HCT116 (cell line): Measurements from ENCODE around the gene EEA1. TPM values are rescaled to one million over a fixed set of nuclear protein-coding genes. Genes with fewer than 3 reads are reported as not detected.

Source experiments
- ATAC-seq: fragments of 200-7000 bp; cut with Tn5 transposase; 2 replicates; pipeline ENCODE4 v1.9.1; 2020; ENCODE audit warnings: mild to moderate bottlenecking, moderate library complexity
- BruUV-seq: library from RNA; stranded (reverse); fragments of 400-500 nt; replicated peaks from 2 replicates; lab custom pipeline; 2021; lab: Mats Ljungman, UMichigan
- CTCF ChIA-PET: fragments of 300-600 bp; sonication (Branson Sonifier 250); formaldehyde crosslinking; loops from one replicate; lab custom pipeline; 2021; ENCODE audit warnings: antibody characterized with exemption; lab: Charles Lee
- POLR2A ChIA-PET: fragments of 300-600, 350-600 bp; sonication (Branson Sonifier 250); formaldehyde crosslinking; loops from one replicate; lab custom pipeline; 2021; ENCODE audit warnings: antibody characterized with exemption; lab: Charles Lee
- RAD21 ChIA-PET, 2 experiments: fragments of 300-600 bp; sonication (Branson Sonifier 250); formaldehyde crosslinking; loops; one replicate each; lab custom pipeline; 2023; ENCODE audit warnings: low total read pairs in 2 of 2; ENCODE audit not compliant: uncharacterized antibody in 2 of 2, unreplicated experiment in 2 of 2, low non-redundant PET in 1 of 2; lab: Charles Lee
- DNase-seq: peaks from one replicate; pipeline ENCODE4 v3.0.0-alpha.2; 2010; ENCODE audit warnings: low read depth, low spot score
- H2AFZ ChIP-seq: fragments of 200-600 bp; shearing (Covaris generic), sonication (generic); 2 replicates; pipeline ENCODE4 v1.6.1; 2017; ENCODE audit warnings: low read depth, mixed run types, mixed read lengths, antibody characterized with exemption, low read length; ENCODE audit not compliant: poor library complexity, severe bottlenecking
- H3K27ac ChIP-seq: 2 replicates; pipeline ENCODE4 v1.5.1; 2012; ENCODE audit warnings: low read depth, low read length
- H3K27me3 ChIP-seq: fragments of 200-600 bp; sonication (generic); 2 replicates; pipeline ENCODE4 v1.6.1; 2016; ENCODE audit warnings: mixed run types, low read length, mixed read lengths; ENCODE audit not compliant: insufficient read depth
- H3K36me3 ChIP-seq, 2 experiments: fragments of 200-500 bp in 1 of 2; fragments of 200-600 bp in 1 of 2; sonication (Bioruptor generic) in 1 of 2; sonication (generic) in 1 of 2; 2 replicates each; pipeline versions ENCODE4 v1.5.1 to v1.6.1; 2014 to 2016; ENCODE audit warnings: low read length in 2 of 2, inconsistent platforms in 1 of 2, mixed read lengths in 1 of 2, mixed run types in 1 of 2; ENCODE audit not compliant: insufficient read depth in 2 of 2, control insufficient read depth in 1 of 2
- H3K4me1 ChIP-seq, 2 experiments: fragments of 200-600 bp in 1 of 2; sonication (generic) in 1 of 2; 2 replicates each; pipeline versions ENCODE4 v1.5.1 to v1.6.1; 2012 to 2017; ENCODE audit warnings: low read length in 2 of 2, inconsistent platforms in 1 of 2, mild to moderate bottlenecking in 1 of 2, mixed read lengths in 1 of 2, mixed run types in 1 of 2, moderate library complexity in 1 of 2; ENCODE audit not compliant: insufficient read depth in 2 of 2, control insufficient read depth in 1 of 2
- H3K4me2 ChIP-seq: fragments of 200-600 bp; sonication (generic); 2 replicates; pipeline ENCODE4 v1.6.1; 2017; ENCODE audit warnings: mixed run types, low read length, mixed read lengths
- H3K4me3 ChIP-seq, 2 experiments: fragments of 200-600 bp in 1 of 2; sonication (generic) in 1 of 2; replicated peaks in 1 of 2; 2 replicates each; pipeline ENCODE4 v1.5.1; 2011 to 2016; ENCODE audit warnings: low read length in 2 of 2, control low read depth in 1 of 2, low read depth in 1 of 2, mild to moderate bottlenecking in 1 of 2, mixed read lengths in 1 of 2, mixed run types in 1 of 2
- H3K79me2 ChIP-seq: fragments of 200-600 bp; sonication (generic); 2 replicates; pipeline ENCODE4 v1.6.1; 2017; ENCODE audit warnings: mild to moderate bottlenecking, mixed run types, low read length, moderate library complexity, mixed read lengths; ENCODE audit not compliant: insufficient read depth
- H3K9ac ChIP-seq: fragments of 200-600 bp; sonication (generic); 2 replicates; pipeline ENCODE4 v1.6.1; 2016; ENCODE audit warnings: low read length, mixed read lengths
- H3K9me2 ChIP-seq: fragments of 200-600 bp; sonication (generic), shearing (Covaris generic); 2 replicates; pipeline ENCODE4 v1.6.1; 2017; ENCODE audit warnings: mixed run types, mild to moderate bottlenecking, moderate library complexity; ENCODE audit not compliant: insufficient read depth
- H3K9me3 ChIP-seq, 2 experiments: fragments of 200-500 bp in 1 of 2; fragments of 200-600 bp in 1 of 2; sonication (Bioruptor generic) in 1 of 2; sonication (generic) in 1 of 2; 2 replicates each; pipeline ENCODE4 v1.6.1; 2014 to 2017; ENCODE audit warnings: low read length in 2 of 2, mixed read lengths in 2 of 2, inconsistent platforms in 1 of 2, low read depth in 1 of 2, mild to moderate bottlenecking in 1 of 2, mixed run types in 1 of 2, moderate library complexity in 1 of 2; ENCODE audit not compliant: control insufficient read depth in 1 of 2, insufficient read depth in 1 of 2
- H4K20me1 ChIP-seq: fragments of 200-600 bp; sonication (generic), shearing (Covaris generic); 2 replicates; pipeline ENCODE4 v1.6.1; 2017; ENCODE audit warnings: mixed run types, mild to moderate bottlenecking, moderate library complexity; ENCODE audit not compliant: insufficient read depth
- CBX3 ChIP-seq: IDR thresholded peaks from 2 replicates; pipeline ENCODE4 v1.6.1; 2012; ENCODE audit warnings: low read depth
- ELF1 ChIP-seq: IDR thresholded peaks from 2 replicates; pipeline ENCODE4 v1.6.1; 2012; ENCODE audit warnings: low read depth, borderline replicate concordance
- EZH2phosphoT487 ChIP-seq: fragments of 200-600 bp; IDR thresholded peaks from 2 replicates; pipeline ENCODE4 v1.6.1; 2018; ENCODE audit warnings: antibody characterized with exemption, borderline replicate concordance
- FOSL1 ChIP-seq: IDR thresholded peaks from 2 replicates; pipeline ENCODE4 v1.6.1; 2012; ENCODE audit warnings: low read depth
- REST ChIP-seq: IDR thresholded peaks from 2 replicates; pipeline ENCODE4 v1.6.1; 2012; ENCODE audit warnings: low read depth
- SIN3A ChIP-seq: IDR thresholded peaks from 2 replicates; pipeline ENCODE4 v1.6.1; 2012; ENCODE audit warnings: low read depth
- YY1 ChIP-seq: IDR thresholded peaks from 2 replicates; pipeline ENCODE4 v1.6.1; 2011; ENCODE audit warnings: low read length, low read depth, moderate library complexity, mild to moderate bottlenecking; ENCODE audit not compliant: insufficient replicate concordance; ENCODE audit errors: extremely low read depth
- ZBTB33 ChIP-seq: IDR thresholded peaks from 2 replicates; pipeline ENCODE4 v1.6.1; 2011; ENCODE audit warnings: mild to moderate bottlenecking, low read length, moderate library complexity; ENCODE audit not compliant: insufficient replicate concordance; ENCODE audit errors: extremely low read depth
- ZNF274 ChIP-seq: fragments of 200-500 bp; sonication (Bioruptor generic); IDR thresholded peaks from 2 replicates; pipeline ENCODE4 v1.6.1; 2014; ENCODE audit warnings: mild to moderate bottlenecking, low read depth, low read length, inconsistent platforms
- intact Hi-C: fragments of 100-400 bp; cut with micrococcal nuclease; formaldehyde crosslinking; loops from 2 replicates; pipeline ENCODE4 v1.10.0; 2022
- total RNA-seq: library from RNA; stranded (reverse); gene quantifications from one replicate; pipeline ENCODE4 v1.2.1, GENCODE V29; 2021; ENCODE audit not compliant: unreplicated experiment

Gene EEA1
- total RNA-seq, 1 experiment from 2014 or later, result 13.8 TPM

DNA sequence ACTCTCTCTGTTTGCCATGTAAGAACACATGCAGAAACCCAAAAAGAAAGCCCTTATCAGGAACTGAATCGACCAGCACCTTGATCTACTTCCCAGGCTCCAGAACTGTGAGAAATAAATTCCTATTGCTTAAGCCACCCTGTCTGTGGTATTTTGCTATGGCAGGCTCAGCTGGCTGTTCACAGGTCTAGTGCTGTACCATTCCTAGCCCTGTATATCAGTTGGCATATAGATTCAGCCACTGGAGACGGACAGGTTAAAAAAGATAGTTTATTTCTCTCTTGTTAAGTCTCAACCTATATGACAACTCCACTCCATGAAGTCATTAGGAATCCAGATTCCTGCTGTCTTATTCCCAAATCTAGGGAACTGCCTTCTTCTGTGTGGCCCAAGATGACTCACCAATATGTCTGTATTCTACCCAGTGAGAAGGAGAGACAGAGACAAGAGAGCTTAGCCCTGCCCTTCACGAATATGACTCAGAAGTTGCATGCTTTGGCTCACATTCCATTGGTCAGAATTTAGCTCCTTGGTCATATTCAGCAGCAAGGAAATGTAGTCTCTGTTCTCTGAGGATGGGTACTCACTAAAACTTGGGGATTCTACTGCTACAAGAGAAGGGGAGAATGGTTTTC lies 169.3 kb downstream of the EEA1 start (continued):
- TF ChIP-seq ELF1, result no peak
- TF ChIP-seq SIN3A, result no peak

DNA sequence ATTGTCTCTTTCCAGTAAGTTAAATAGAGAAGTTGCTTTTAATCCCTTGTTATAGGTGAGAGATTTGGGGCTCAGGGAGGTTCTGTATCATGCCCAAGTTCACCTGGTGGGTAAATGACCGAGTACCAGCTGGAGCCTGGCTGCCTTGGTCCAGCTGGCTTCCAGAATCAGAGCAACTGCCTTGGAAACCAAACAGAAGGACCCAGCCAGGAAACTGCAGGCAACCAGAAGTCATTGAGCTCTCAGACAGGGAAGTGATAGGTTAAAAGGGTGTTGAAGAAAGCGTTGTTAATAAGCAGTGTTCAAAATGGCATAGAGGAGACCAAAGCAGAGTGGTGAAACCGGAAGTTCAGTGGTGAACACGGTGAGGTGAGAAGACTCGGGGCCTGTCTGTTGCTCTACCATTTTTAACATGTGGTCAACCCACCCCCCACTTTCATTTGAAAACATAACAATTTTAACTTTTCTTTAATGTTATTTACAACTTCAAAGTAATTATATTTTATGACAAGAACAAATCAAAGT lies 171.4 kb downstream of the EEA1 start:
- BruUV-seq, result no TSS peak
- POLR2A ChIA-PET, result interaction anchor here (0.6 kb wide), 1 partner anchor 663 kb away, joined by 5 read pairs; no protein-coding TSS in a partner anchor
- no peak for DNase-seq

GRCh38 chr12:92756898-92757596 lies 172.0 kb downstream of the EEA1 start:
- H3K9me3 ChIP-seq, result no peaks in the 10 kb centered on the region
- POLR2A ChIA-PET, result interaction anchor here (0.6 kb wide), 1 partner anchor 664 kb away, joined by 5 read pairs; no protein-coding TSS in a partner anchor
- H3K4me3 ChIP-seq, result no peak overlapping the region
- no peaks in the 10 kb centered on the region for H3K9me2 ChIP-seq
- RAD21 ChIA-PET, result no interaction called here
- H3K9ac ChIP-seq, result no peak overlapping the region
- intact Hi-C loops, result no loop called here
- no peak overlapping the region for H2AFZ ChIP-seq
- H4K20me1 ChIP-seq, result no peaks in the 10 kb centered on the region
- H3K79me2 ChIP-seq, result no peaks in the 10 kb centered on the region
- H3K36me3 ChIP-seq, result no peaks in the 10 kb centered on the region
- DNase-seq, result no peak
- CTCF ChIA-PET, result no interaction called here
- H3K4me2 ChIP-seq, result no peak overlapping the region
- ATAC-seq, result no peak
- H3K27me3 ChIP-seq, result no peaks in the 10 kb centered on the region
- H3K27ac ChIP-seq, result no peak overlapping the region
- peaks cover 0 to 10% of the 10 kb centered on the region in 2 experiments; a peak in 2 of 4 replicates for H3K4me1 ChIP-seq
- no TSS peak for BruUV-seq
- TF ChIP-seq REST (no peak), EZH2phosphoT487 (no peak), YY1 (no peak), ZBTB33 (no peak), FOSL1 (no peak)

More for the DNA sequence above, 171.4 kb downstream of the EEA1 start:
- Histone ChIP-seq H2AFZ (no peak overlapping the region), H3K27me3 (no peaks in the 10 kb centered on the region), H4K20me1 (no peaks in the 10 kb centered on the region), H3K9ac (no peak overlapping the region), H3K36me3 (no peaks in the 10 kb centered on the region), H3K27ac (no peak overlapping the region), H3K9me2 (no peaks in the 10 kb centered on the region), H3K4me3 (no peak overlapping the region), H3K79me2 (no peaks in the 10 kb centered on the region), H3K9me3 (no peaks in the 10 kb centered on the region), H3K4me1 (peaks cover 0 to 10% of the 10 kb centered on the region in 2 experiments; a peak in 2 of 4 replicates), H3K4me2 (no peak overlapping the region)
- ATAC-seq, result no peak
- TF ChIP-seq FOSL1, result no peak
- no peak for TF ChIP-seq ZNF274
- no peak for TF ChIP-seq CBX3
- ChIA-PET CTCF (no interaction called here), RAD21 (no interaction called here)
- intact Hi-C loops, result no loop called here
